ENCODE data around the gene ZNF845. TPM values are rescaled to one million over a fixed set of nuclear protein-coding genes. Genes with fewer than 3 reads are reported as not detected.

The ZNF845 gene
- polyA plus RNA-seq, 3 donors: 0.51 to 3.6 (median 2.6) TPM

- Histone ChIP-seq H3K4me2 (replicated peaks; ENCODE audit: extremely low read depth, low read length, poor library complexity, severe bottlenecking) (no peak overlapping the region), H3K4me3 (replicated peaks in 1 of 3; ENCODE audit: low read depth in 2 of 3, low read length in 3 of 3) (no peak overlapping the region), H3K36me3 (replicated peaks in 1 of 2; ENCODE audit: control insufficient read depth in 1 of 2, insufficient read depth in 2 of 2, low read length in 2 of 2) (no peaks in the 10 kb centered on the region), H3K9ac (ENCODE audit: insufficient read depth, low read length, poor library complexity, severe bottlenecking) (no peak overlapping the region), H3K4me1 (ENCODE audit: control insufficient read depth in 1 of 2, insufficient read depth in 2 of 2, low read length in 2 of 2) (no peaks in the 10 kb centered on the region), H3K9me3 (replicated peaks in 1 of 2; ENCODE audit: control insufficient read depth in 1 of 2, insufficient read depth in 1 of 2, low read length in 2 of 2) (peaks cover 58 to 82% of the 10 kb centered on the region in 2 donors), H3K79me2 (ENCODE audit: insufficient read depth, low read length) (no peaks in the 10 kb centered on the region), H3K27ac (ENCODE audit: low read depth in 1 of 2, low read length in 2 of 2) (no peak overlapping the region), H3K27me3 (ENCODE audit: control insufficient read depth in 2 of 2, insufficient read depth in 2 of 2, low read length in 2 of 2) (peaks cover 0 to 12% of the 10 kb centered on the region in 2 donors), H2AFZ (ENCODE audit: insufficient read depth, low read depth, low read length, poor library complexity, severe bottlenecking) (no peak overlapping the region), H4K20me1 (ENCODE audit: insufficient read depth, low read length) (no peaks in the 10 kb centered on the region)
- Mint-ChIP-seq H3K27me3 (ENCODE audit: low read depth in 3 of 3) (peaks cover 0 to 13% (median 7%) of the 10 kb centered on the region in 3 donors), H3K4me1 (no peaks in the 10 kb centered on the region), H3K27ac (no peak overlapping the region), H3K36me3 (peaks cover 2 to 3% of the 10 kb centered on the region in 2 donors), H3K4me3 (no peak overlapping the region), H3K9me3 (peaks cover 46 to 78% (median 70%) of the 10 kb centered on the region in 7 donors)
- intact Hi-C loops (cut with micrococcal nuclease): no loop called here
- WGBS (ENCODE audit: insufficient coverage): 4% methylated on average over 27 of the region's 32 CpGs
- TF ChIP-seq CTCF (IDR thresholded peaks at IDR 0.05): no peak
- DNase-seq: no peak
These were observed 25.2 kb upstream of the ZNF845 start for GRCh38 chr19:53308339-53308811.

DNA sequence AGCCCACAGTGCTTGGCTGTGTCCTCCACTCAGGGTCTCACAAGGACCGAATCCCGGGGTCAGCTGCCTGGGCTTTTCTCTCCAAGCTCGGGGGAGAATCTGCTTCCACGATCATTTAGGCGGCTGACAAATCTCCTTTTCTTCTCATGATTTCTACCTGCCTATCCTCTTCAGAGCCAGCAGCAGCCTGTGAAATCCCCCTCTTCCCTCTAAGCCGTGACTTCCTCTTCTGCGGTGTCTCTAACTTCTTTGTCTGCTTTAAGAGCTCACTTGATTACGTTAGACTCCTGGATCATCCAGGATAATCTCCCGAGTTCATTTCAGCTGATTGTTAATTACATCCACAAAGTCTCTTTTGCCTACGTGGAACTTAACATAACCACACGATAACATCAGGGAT is 22.5 kb upstream of the ZNF845 start:
- peaks cover 0 to 12% of the 10 kb centered on the region in 2 donors for H3K27me3 ChIP-seq (ENCODE audit: control insufficient read depth in 2 of 2, insufficient read depth in 2 of 2, low read length in 2 of 2)
- no peak for TF ChIP-seq CTCF (IDR thresholded peaks at IDR 0.05)
- intact Hi-C loops (cut with micrococcal nuclease): no loop called here
- no peaks in the 10 kb centered on the region for H3K4me1 ChIP-seq (ENCODE audit: control insufficient read depth in 1 of 2, insufficient read depth in 2 of 2, low read length in 2 of 2)
- H3K9me3 ChIP-seq (replicated peaks in 1 of 2; ENCODE audit: control insufficient read depth in 1 of 2, insufficient read depth in 1 of 2, low read length in 2 of 2): peaks cover 44 to 68% of the 10 kb centered on the region in 2 donors
- Mint-ChIP-seq H3K4me1 (no peaks in the 10 kb centered on the region), H3K9me3 (peaks cover 44 to 64% (median 51%) of the 10 kb centered on the region in 7 donors), H3K4me3 (no peak overlapping the region), H3K36me3 (peaks cover 2 to 3% of the 10 kb centered on the region in 2 donors), H3K27ac (no peak overlapping the region), H3K27me3 (ENCODE audit: low read depth in 3 of 3) (peaks cover 0 to 13% (median 5%) of the 10 kb centered on the region in 3 donors)
- H3K79me2 ChIP-seq (ENCODE audit: insufficient read depth, low read length): no peaks in the 10 kb centered on the region
- no peak overlapping the region for H3K27ac ChIP-seq (ENCODE audit: low read depth in 1 of 2, low read length in 2 of 2)
- H4K20me1 ChIP-seq (ENCODE audit: insufficient read depth, low read length): no peaks in the 10 kb centered on the region
- H3K36me3 ChIP-seq (replicated peaks in 1 of 2; ENCODE audit: control insufficient read depth in 1 of 2, insufficient read depth in 2 of 2, low read length in 2 of 2): no peaks in the 10 kb centered on the region
- no peak overlapping the region for H2AFZ ChIP-seq (ENCODE audit: insufficient read depth, low read depth, low read length, poor library complexity, severe bottlenecking)
- H3K4me3 ChIP-seq (replicated peaks in 1 of 3; ENCODE audit: low read depth in 2 of 3, low read length in 3 of 3): no peak overlapping the region
- WGBS (ENCODE audit: insufficient coverage): 39% methylated on average over 8 of the region's 11 CpGs
- no peak overlapping the region for H3K9ac ChIP-seq (ENCODE audit: insufficient read depth, low read length, poor library complexity, severe bottlenecking)
- DNase-seq: no peak
- H3K4me2 ChIP-seq (replicated peaks; ENCODE audit: extremely low read depth, low read length, poor library complexity, severe bottlenecking): no peak overlapping the region
